GM19328 (cell line): ENCODE data around the gene ADAMTS14.

ENCODE experiments used
- ATAC-seq: cut with Tn5 transposase; IDR thresholded peaks from one replicate; pipeline ENCODE4 v1.9.1; 2021; ENCODE audit warnings: mild to moderate bottlenecking, moderate library complexity; ENCODE audit not compliant: unreplicated experiment

Gene ADAMTS14

GRCh38 chr10:70807556-70807955 is 135.2 kb downstream of the ADAMTS14 start:
- ATAC-seq = no peak

- ATAC-seq = no peak
Measured at GRCh38 chr10:70809011-70809611, 136.8 kb downstream of the ADAMTS14 start.

- ATAC-seq = no peak
Measured at GRCh38 chr10:70809726-70810125, 137.4 kb downstream of the ADAMTS14 start.

- no peak for ATAC-seq
Measured at GRCh38 chr10:70810967-70811366, 138.7 kb downstream of the ADAMTS14 start.

GRCh38 chr10:70811881-70812280 is 139.6 kb downstream of the ADAMTS14 start:
- no peak for ATAC-seq
